ENCODE measurements around the gene IL34. TPM values are rescaled to one million over a fixed set of nuclear protein-coding genes. Genes with fewer than 3 reads are reported as not detected.
A peak's percentile ranks its signal among the peaks of the same experiment; 100 is the strongest.

IL34 gene
- total RNA-seq, 1 experiment from 2014 or later: 4.4 TPM

- H3K56ac ChIP-seq (ENCODE audit: insufficient read length, low read depth, low read length): no peak overlapping the region
- no peak overlapping the region for H3K9ac ChIP-seq (ENCODE audit: extremely low read depth, insufficient read length, low read length)
- H3K18ac ChIP-seq (ENCODE audit: insufficient read length, low read depth, low read length): no peak overlapping the region
- no peaks in the 10 kb centered on the region for H4K20me1 ChIP-seq (ENCODE audit: control insufficient read depth, insufficient read depth, insufficient read length)
- no peak overlapping the region for H3K23ac ChIP-seq (ENCODE audit: insufficient read length, low read depth, low read length)
- no peaks in the 10 kb centered on the region for H3K27me3 ChIP-seq (ENCODE audit: insufficient read depth, low read length)
- Mint-ChIP-seq H3K4me3 (no peak overlapping the region), H3K36me3 (ENCODE audit: insufficient read depth in 1 of 3, low read depth in 3 of 3) (peaks cover 0 to 6% (median 6%) of the 10 kb centered on the region in 3 experiments; a peak in 3 of 7 replicates), H3K27ac (peak overlapping the region in 1 of 3 experiments; percentile 44; a peak in 2 of 7 replicates), H3K27me3 (ENCODE audit: low read depth) (no peaks in the 10 kb centered on the region), H3K9me3 (peaks cover 6 to 7% of the 10 kb centered on the region in 2 experiments; a peak in 4 of 5 replicates), H3K4me1 (peaks cover 25 to 27% of the 10 kb centered on the region in 2 experiments)
- WGBS (ENCODE audit: extremely low coverage, insufficient read length, low lambda C conversion rate): no CpG with 5 or more reads among the region's 5 CpGs
- no peak overlapping the region for H3K27ac ChIP-seq (ENCODE audit: insufficient read length, low read depth, low read length)
- H3K14ac ChIP-seq (ENCODE audit: insufficient read depth, low read length): no peak overlapping the region
- no peak overlapping the region for H3T11ph ChIP-seq (ENCODE audit: low read length)
- H2BK15ac ChIP-seq (ENCODE audit: low read depth, low read length): no peak overlapping the region
- H2AK5ac ChIP-seq (ENCODE audit: insufficient read length, low read length): no peak overlapping the region
- no peak overlapping the region for H2BK20ac ChIP-seq (ENCODE audit: low read depth, low read length, poor library complexity, severe bottlenecking)
- no peak overlapping the region for H4K5ac ChIP-seq (ENCODE audit: insufficient read length, low read depth, low read length)
- no peaks in the 10 kb centered on the region for H3K79me2 ChIP-seq (ENCODE audit: insufficient read depth, low read length)
- H4K91ac ChIP-seq (ENCODE audit: insufficient read length, low read depth, low read length): no peak overlapping the region
- no peak overlapping the region for H2BK120ac ChIP-seq (ENCODE audit: low read depth, low read length, poor library complexity, severe bottlenecking)
- no peaks in the 10 kb centered on the region for H3K23me2 ChIP-seq (ENCODE audit: insufficient read length, low read depth, low read length, poor library complexity, severe bottlenecking)
- H2BK12ac ChIP-seq (ENCODE audit: insufficient read length, low read depth, low read length): no peak overlapping the region
- DNase-seq: no peak
- H3K4me1 ChIP-seq (ENCODE audit: insufficient read depth, low read length): peaks cover 7% of the 10 kb centered on the region; the same call in 1 of the 2 replicates
- H3K79me1 ChIP-seq (ENCODE audit: insufficient read depth, low read depth, low read length, poor library complexity, severe bottlenecking): no peaks in the 10 kb centered on the region
- peaks cover 4% of the 10 kb centered on the region for H3K9me3 ChIP-seq (ENCODE audit: control insufficient read depth, low read depth, low read length)
- no peak overlapping the region for H3K4me2 ChIP-seq (ENCODE audit: insufficient read depth, insufficient read length, low read length)
- H4K8ac ChIP-seq (replicated peaks; ENCODE audit: insufficient read length, low read depth, low read length): no peak overlapping the region
- H3K4ac ChIP-seq (ENCODE audit: low read depth, low read length): no peak overlapping the region
- no peak overlapping the region for H2BK5ac ChIP-seq (ENCODE audit: insufficient read length, low read length)
- TF ChIP-seq CTCF (conservative IDR thresholded peaks at IDR 0.05): no peak
- no peak overlapping the region for H2AFZ ChIP-seq (ENCODE audit: low read length)
Measured at GRCh38 chr16:70635336-70636016, 10.9 kb upstream of the IL34 start.

All from H9 (cell line).